ENCODE measurements around the gene LGALS3BP. TPM values are rescaled to one million over a fixed set of nuclear protein-coding genes. Genes with fewer than 3 reads are reported as not detected.
A peak's percentile ranks its signal among the peaks of the same experiment; 100 is the strongest.

The LGALS3BP gene
- total and polyA plus RNA-seq, 2 of the 13 experiments (the other 11 are each of a cell fraction or from before 2014, with no cell fraction given): 137 to 332 TPM

- TF ChIP-seq GPBP1L1 (CRISPR knock-in tag; IDR thresholded peaks at IDR 0.05) (no peak), NR3C1 (CRISPR knock-in tag; IDR thresholded peaks at IDR 0.05) (no peak), ZFY (CRISPR knock-in tag; IDR thresholded peaks at IDR 0.05) (peak; percentile 21; the same call in 1 of the 2 replicates), CSRNP1 (CRISPR knock-in tag; IDR thresholded peaks at IDR 0.05) (peak; percentile 74; the same call in 1 of the 2 replicates), DNMT1 (CRISPR knock-in tag; IDR thresholded peaks at IDR 0.05) (0 out of 2 replicates have a peak, but pooled peaks have one; percentile 45), ZMAT3 (CRISPR knock-in tag; conservative IDR thresholded peaks at IDR 0.05) (no peak), UBTF (CRISPR knock-in tag; IDR thresholded peaks at IDR 0.05) (peak; percentile 69; the same call in 1 of the 2 replicates), ZNF207 (IDR thresholded peaks at IDR 0.05; ENCODE audit: borderline replicate concordance) (no peak), AGO2 (optimal IDR thresholded peaks at IDR 0.05; ENCODE audit: low read depth, low read length) (peak; percentile 93), RBM39 (IDR thresholded peaks at IDR 0.05; ENCODE audit: low read depth, low read length, poor library complexity, severe bottlenecking) (peak; percentile 57), ZNF484 (CRISPR knock-in tag; IDR thresholded peaks at IDR 0.05; ENCODE audit: borderline replicate concordance, low read depth) (no peak), HNRNPK (IDR thresholded peaks at IDR 0.05; ENCODE audit: low read depth, low read length, poor library complexity, severe bottlenecking) (peak; percentile 19), POLR2G (IDR thresholded peaks at IDR 0.05; ENCODE audit: low read depth, low read length) (peak; percentile 68; the same call in 1 of the 2 replicates), PPARG (CRISPR knock-in tag; conservative IDR thresholded peaks at IDR 0.05) (no peak), ETV5 (CRISPR knock-in tag; IDR thresholded peaks at IDR 0.05; ENCODE audit: borderline replicate concordance) (no peak), TAF1 (CRISPR knock-in tag; IDR thresholded peaks at IDR 0.05) (0 out of 2 replicates have a peak, but pooled peaks have one; percentile 11), ZNF691 (CRISPR knock-in tag; IDR thresholded peaks at IDR 0.05; ENCODE audit: borderline replicate concordance, low read depth) (no peak), AGO1 (IDR thresholded peaks at IDR 0.05; ENCODE audit: low read depth, low read length, poor library complexity, severe bottlenecking) (peak; percentile 95), ZNF503 (CRISPR knock-in tag; IDR thresholded peaks at IDR 0.05) (0 out of 2 replicates have a peak, but pooled peaks have one; percentile 14), HHEX (CRISPR knock-in tag; IDR thresholded peaks at IDR 0.05) (no peak)
Observed at GRCh38 chr17:79023886-79024771, 44.4 kb upstream of the LGALS3BP start, which contains the start of gene C1QTNF1 (continued).

Measured in HepG2 (cell line).